Upper lobe of left lung (tissue), 6 donors: Measurements from ENCODE around the gene ATL2. TPM values are rescaled to one million over a fixed set of nuclear protein-coding genes. Genes with fewer than 3 reads are reported as not detected.
A peak's percentile ranks its signal among the peaks of the same experiment; 100 is the strongest.
"Not testable (repeated sequence)": the region's sequence is repeated elsewhere in the genome, so short reads cannot be mapped to it uniquely, and the experiment has no call there.

Experiments
- ATAC-seq, 2 donors: fragments of 200-7000 bp; cut with Tn5 transposase; one replicate each; pipeline ENCODE4 v1.9.1; 2022; ENCODE audit warnings: mild to moderate bottlenecking in 2 of 2, moderate library complexity in 2 of 2; ENCODE audit not compliant: low FRiP score in 2 of 2
- DNase-seq, 2 donors: peaks; one replicate each; pipeline ENCODE4 v3.0.0-alpha.2; 2019 to 2020
- H3K27ac ChIP-seq, 4 donors: fragments of 200-600 bp; sonication (generic); one replicate each; pipeline ENCODE4 v1.5.1; 2016 to 2019
- H3K27me3 ChIP-seq, 4 donors: fragments of 200-600 bp; sonication (generic); one replicate each; pipeline ENCODE4 v1.5.1; 2017 to 2019
- H3K36me3 ChIP-seq, 4 donors: fragments of 200-600 bp; sonication (generic); one replicate each; pipeline ENCODE4 v1.5.1; 2016 to 2019
- H3K4me1 ChIP-seq, 4 donors: fragments of 200-600 bp; sonication (generic); one replicate each; pipeline ENCODE4 v1.5.1; 2018 to 2019
- H3K4me3 ChIP-seq, 4 donors: fragments of 200-600 bp; sonication (generic); one replicate each; pipeline ENCODE4 v1.5.1; 2017 to 2019; ENCODE audit warnings: mild to moderate bottlenecking in 2 of 4, moderate library complexity in 1 of 4
- H3K9me3 ChIP-seq, 4 donors: fragments of 200-600 bp; sonication (generic); one replicate each; pipeline ENCODE4 v1.5.1; 2018 to 2019
- CTCF ChIP-seq, 6 experiments: fragments of 450-650 bp in 4 of 6; fragments of 200-600 bp in 2 of 6; sonication (generic) in 2 of 6; IDR thresholded peaks; one replicate each; pipeline ENCODE4 v1.5.1; 2016 to 2019; ENCODE audit warnings: antibody characterized with exemption in 6 of 6
- EP300 ChIP-seq, 4 donors: sonication (generic); formaldehyde crosslinking; IDR thresholded peaks; one replicate each; pipeline ENCODE4 v1.5.1; 2017; ENCODE audit warnings: antibody characterized with exemption in 4 of 4, control low read depth in 2 of 4
- POLR2A ChIP-seq, 4 donors: fragments of 450-650 bp; IDR thresholded peaks; one replicate each; pipeline ENCODE4 v1.5.1; 2016 to 2017; ENCODE audit warnings: antibody characterized with exemption in 4 of 4, mild to moderate bottlenecking in 2 of 4
- POLR2AphosphoS5 ChIP-seq, 2 donors: sonication (generic); formaldehyde crosslinking; IDR thresholded peaks; one replicate each; pipeline ENCODE4 v1.5.1; 2017; ENCODE audit warnings: antibody characterized with exemption in 2 of 2
- WGBS, 2 donors: methylation state at CpG; one replicate each; pipeline ENCODE4 v1.1.5; 2017 to 2018; 5-methylcytosine and 5-hydroxymethylcytosine counted together
- total RNA-seq, 6 donors: library from RNA; depleted of rRNA in 4 of 6; stranded (reverse); fragments of >200 nt in 4 of 6; gene quantifications; one replicate each; pipeline versions ENCODE4 v1.1.0 to v1.2.1, GENCODE V29; 2016 to 2021
- donor health status: DM: no; HTN: no; CAD: no; lungs with moderate emphysema.
- donor health status: DM: no; HTN: yes; CAD: no; lungs with severe emphysema.

Gene ATL2
- total RNA-seq, 6 donors from 2014 or later, result 43.9 to 150 (median 68.1) TPM

GRCh38 chr2:38336621-38337020, 40.5 kb downstream of the ATL2 start:
- DNase-seq (no peak), ATAC-seq (no peak)
- Histone ChIP-seq H3K9me3 (no peaks in the 10 kb centered on the region), H3K27ac (no peak overlapping the region), H3K4me1 (no peaks in the 10 kb centered on the region), H3K27me3 (no peaks in the 10 kb centered on the region), H3K4me3 (no peak overlapping the region), H3K36me3 (peaks cover 4 to 49% (median 7%) of the 10 kb centered on the region in 4 donors)
- TF ChIP-seq POLR2A (IDR thresholded peaks at IDR 0.05) (no peak), CTCF (IDR thresholded peaks at IDR 0.05) (no peak)
- WGBS, 2 donors, result 94 to 95% methylated on average over 6 of the region's 6 CpGs

GRCh38 chr2:38330754-38331153, 46.3 kb downstream of the ATL2 start:
- no peak for ATAC-seq
- no peak for DNase-seq
- no peaks in the 10 kb centered on the region for H3K27me3 ChIP-seq

GRCh38 chr2:38327580-38327979, 49.5 kb downstream of the ATL2 start:
- H3K27ac ChIP-seq, result no peak overlapping the region
- DNase-seq (no peak), ATAC-seq (no peak)
- 88 to 91% methylated on average over 9 of the region's 9 CpGs for WGBS, 2 donors
- H3K4me3 ChIP-seq, result no peak overlapping the region
- peaks cover 0 to 1% (median 0%) of the 10 kb centered on the region in 4 donors for H3K36me3 ChIP-seq
- peaks cover 0 to 8% (median 2%) of the 10 kb centered on the region in 4 donors for H3K4me1 ChIP-seq
- TF ChIP-seq POLR2A (IDR thresholded peaks at IDR 0.05) (no peak), CTCF (IDR thresholded peaks at IDR 0.05) (no peak), POLR2AphosphoS5 (IDR thresholded peaks at IDR 0.05) (no peak), EP300 (IDR thresholded peaks at IDR 0.05) (no peak)
- no peaks in the 10 kb centered on the region for H3K27me3 ChIP-seq
- H3K9me3 ChIP-seq, result peaks cover 0 to 6% (median 4%) of the 10 kb centered on the region in 4 donors

More at GRCh38 chr2:38330754-38331153, 46.3 kb downstream of the ATL2 start:
- 97% methylated on average over 7 of the region's 7 CpGs for WGBS, 2 donors
- Histone ChIP-seq H3K4me3 (no peak overlapping the region), H3K27ac (no peak overlapping the region), H3K9me3 (peaks cover 0 to 6% (median 4%) of the 10 kb centered on the region in 4 donors), H3K36me3 (peaks cover 0 to 17% (median 6%) of the 10 kb centered on the region in 4 donors), H3K4me1 (peaks cover 0 to 8% (median 2%) of the 10 kb centered on the region in 4 donors)
- TF ChIP-seq POLR2AphosphoS5 (IDR thresholded peaks at IDR 0.05) (no peak), CTCF (IDR thresholded peaks at IDR 0.05) (no peak), EP300 (IDR thresholded peaks at IDR 0.05) (no peak), POLR2A (IDR thresholded peaks at IDR 0.05) (no peak)

GRCh38 chr2:38323623-38324022, 53.5 kb downstream of the ATL2 start:
- no peaks in the 10 kb centered on the region for H3K27me3 ChIP-seq
- TF ChIP-seq POLR2AphosphoS5 (IDR thresholded peaks at IDR 0.05) (no peak), POLR2A (IDR thresholded peaks at IDR 0.05) (no peak), EP300 (IDR thresholded peaks at IDR 0.05) (no peak), CTCF (IDR thresholded peaks at IDR 0.05) (no peak)
- H3K9me3 ChIP-seq, result no peaks in the 10 kb centered on the region
- no peak overlapping the region for H3K27ac ChIP-seq
- ATAC-seq (no peak), DNase-seq (no peak)
- no peak overlapping the region for H3K4me3 ChIP-seq
- peaks cover 0 to 8% (median 5%) of the 10 kb centered on the region in 4 donors for H3K4me1 ChIP-seq
- WGBS, 2 donors, result 87 to 94% methylated on average over 6 of the region's 6 CpGs
- H3K36me3 ChIP-seq, result no peaks in the 10 kb centered on the region

- no peak for TF ChIP-seq POLR2AphosphoS5 (IDR thresholded peaks at IDR 0.05)
- TF ChIP-seq CTCF (IDR thresholded peaks at IDR 0.05), result no peak
- no peak for TF ChIP-seq POLR2A (IDR thresholded peaks at IDR 0.05)
- no peak for TF ChIP-seq EP300 (IDR thresholded peaks at IDR 0.05)
- no peak for DNase-seq
- no peak overlapping the region for H3K4me3 ChIP-seq
- H3K27me3 ChIP-seq, result no peaks in the 10 kb centered on the region
- H3K36me3 ChIP-seq, result peaks cover 0 to 9% (median 5%) of the 10 kb centered on the region in 4 donors
- H3K4me1 ChIP-seq, result peaks cover 0 to 8% (median 5%) of the 10 kb centered on the region in 4 donors
- H3K27ac ChIP-seq, result no peak overlapping the region
- no peak for ATAC-seq
- no peaks in the 10 kb centered on the region for H3K9me3 ChIP-seq
Measured at GRCh38 chr2:38322224-38322914, 54.7 kb downstream of the ATL2 start.

GRCh38 chr2:38319240-38319639, 57.8 kb downstream of the ATL2 start:
- peaks cover 0 to 17% (median 7%) of the 10 kb centered on the region in 4 donors for H3K36me3 ChIP-seq
- 65 to 70% methylated on average over 5 of the region's 5 CpGs for WGBS, 2 donors
- H3K4me3 ChIP-seq, H3K9me3 ChIP-seq, H3K27me3 ChIP-seq: not testable (repeated sequence)
- DNase-seq, result peak in 1 of 2 donors; percentile 39
- H3K27ac ChIP-seq, result peak overlapping the region in 1 of 4 donors; percentile 20
- H3K4me1 ChIP-seq, result peaks cover 4 to 14% (median 5%) of the 10 kb centered on the region in 4 donors
- ATAC-seq, result peak in 1 of 2 donors; percentile 59
